Activated gamma-delta T cell treated with Interleukin-2 at 50 U/mL for 16 hours (primary cell): ENCODE results near the gene C1R.

Experiments
- DNase-seq: peaks from one replicate; pipeline ENCODE4 v3.0.0-alpha.2; 2020

C1R gene

DNA sequence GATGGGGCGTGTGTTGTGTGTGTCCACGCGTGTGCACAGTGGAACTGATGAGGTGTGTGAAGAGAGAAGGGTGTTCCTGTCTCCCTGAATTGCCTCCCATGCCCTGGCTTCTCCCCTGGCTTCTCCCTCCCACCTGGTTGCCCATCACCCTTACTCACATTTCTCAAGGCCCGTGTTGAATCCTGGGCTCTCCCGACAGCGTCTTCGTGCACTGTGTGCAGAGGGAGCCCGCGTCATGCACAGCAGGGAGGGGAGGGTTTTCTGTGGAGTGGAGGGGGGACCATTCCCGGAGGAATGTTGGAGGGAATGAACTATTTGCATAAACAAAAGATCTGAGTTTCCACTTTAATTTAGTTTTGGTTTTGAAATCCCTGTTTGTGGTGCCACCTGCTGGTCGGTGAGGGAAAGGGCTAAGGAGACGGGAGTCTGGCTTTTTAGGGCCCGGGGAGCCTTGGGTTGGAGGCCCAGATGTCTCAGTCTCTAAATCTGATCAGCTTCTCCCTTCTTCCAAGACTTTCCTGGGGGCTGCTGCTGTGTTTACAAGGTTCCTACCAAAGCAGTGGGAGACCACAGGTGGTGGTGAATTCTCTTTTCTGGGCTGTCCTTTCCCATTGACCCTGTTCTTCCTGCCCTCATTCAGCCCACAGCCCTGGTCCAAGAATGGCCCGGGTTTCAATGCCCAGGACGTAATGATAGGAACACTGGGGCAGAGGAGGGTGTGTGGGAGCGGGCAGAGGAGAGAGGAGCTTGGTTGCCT, at the start of gene C1R:
TSS of gene C1R (minus strand) at position 217 of the 757 bp plus-strand sequence. CDS start at position 160, 57 bp downstream.
- DNase-seq = peak; percentile 70

DNA sequence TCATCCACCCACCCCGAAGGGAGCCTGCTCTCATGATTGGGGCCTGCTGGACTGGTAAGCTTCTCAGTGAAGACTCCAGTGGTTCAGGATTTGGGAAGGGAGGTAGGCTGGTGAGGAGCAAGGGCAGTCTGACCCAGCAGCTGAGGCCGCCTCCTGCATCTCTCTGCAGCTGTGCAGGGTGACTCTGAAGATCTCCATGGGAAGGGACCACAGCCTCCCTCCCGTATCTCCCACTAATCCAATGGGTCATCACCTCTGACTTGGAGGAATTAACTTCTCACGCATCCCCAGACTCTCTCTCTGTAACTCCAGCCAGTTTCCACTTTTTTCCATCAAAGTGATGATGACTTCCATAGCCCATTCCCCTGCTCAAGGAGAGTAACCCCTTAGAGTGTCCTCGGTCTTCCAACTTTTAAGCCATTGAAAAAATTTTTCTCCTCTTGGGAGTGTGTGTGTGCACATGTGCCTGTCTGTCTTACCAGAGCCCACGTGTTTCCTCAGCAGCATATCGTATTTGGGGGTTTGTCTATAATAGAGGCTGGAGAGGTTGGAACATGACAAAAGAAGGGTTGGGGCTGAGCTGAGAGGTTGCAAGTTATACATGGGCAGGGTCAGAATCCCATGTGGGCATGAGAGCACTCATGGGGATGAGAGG, 49.2 kb upstream of the C1R start:
- no peak for DNase-seq

DNA sequence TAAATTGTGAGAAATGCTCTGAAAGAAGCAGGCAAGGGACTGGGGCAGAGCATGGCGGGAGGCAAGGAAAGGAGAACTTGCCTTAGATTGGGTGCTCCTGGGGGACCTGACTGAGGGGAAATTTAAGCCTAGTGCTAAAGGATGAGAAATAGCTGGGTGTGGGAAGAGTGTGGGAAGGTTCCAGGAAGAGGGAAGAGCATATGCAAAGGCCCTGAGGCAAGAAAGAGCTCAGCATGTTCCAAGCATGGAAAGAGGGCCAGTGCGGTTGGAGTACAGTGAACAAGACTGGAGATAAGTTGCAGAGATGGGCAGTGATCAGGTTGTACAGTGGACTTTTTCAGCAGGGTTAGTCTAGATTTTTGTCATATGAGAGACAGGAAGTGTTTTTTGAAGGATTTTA, 47.0 kb upstream of the C1R start:
- DNase-seq = no peak

DNA sequence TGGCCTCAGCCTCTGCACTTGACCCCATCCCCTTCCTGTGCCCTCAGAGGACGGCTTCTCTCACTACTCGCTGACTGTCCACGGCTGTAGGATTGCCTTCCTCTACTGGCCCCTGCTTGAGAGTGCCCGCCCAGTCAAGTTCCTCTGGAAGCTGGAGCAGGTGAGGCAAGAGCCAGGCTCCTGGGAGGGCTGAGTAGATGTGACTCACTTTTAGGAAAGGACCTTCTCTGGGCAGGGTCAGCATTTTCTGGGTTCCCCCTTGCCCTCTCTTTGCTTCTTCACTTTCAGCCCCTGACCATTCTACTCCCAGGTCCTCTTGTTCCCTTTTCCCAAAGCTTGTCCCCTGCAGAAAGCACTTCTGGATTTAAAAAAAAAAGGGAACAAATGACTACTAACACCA, 45.7 kb upstream of the C1R start:
- no peak for DNase-seq

DNA sequence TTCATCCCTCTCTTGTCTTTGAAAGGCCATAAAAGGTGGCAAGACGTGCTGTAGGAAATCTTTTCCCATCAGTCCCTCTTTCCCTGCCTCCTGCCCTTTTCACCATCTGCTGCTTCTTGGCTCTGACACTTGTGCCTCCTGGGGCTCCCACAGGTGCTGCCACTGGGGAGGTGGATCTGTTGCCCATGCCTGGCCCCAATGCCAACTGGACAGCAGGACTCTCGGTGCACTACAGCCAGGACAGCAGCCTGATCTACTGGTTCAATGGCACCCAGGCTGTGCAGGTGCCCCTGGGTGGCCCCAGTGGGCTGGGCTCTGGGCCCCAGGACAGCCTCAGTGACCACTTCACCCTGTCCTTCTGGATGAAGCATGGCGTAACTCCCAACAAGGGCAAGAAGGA, 44.4 kb upstream of the C1R start:
- DNase-seq = no peak

DNA sequence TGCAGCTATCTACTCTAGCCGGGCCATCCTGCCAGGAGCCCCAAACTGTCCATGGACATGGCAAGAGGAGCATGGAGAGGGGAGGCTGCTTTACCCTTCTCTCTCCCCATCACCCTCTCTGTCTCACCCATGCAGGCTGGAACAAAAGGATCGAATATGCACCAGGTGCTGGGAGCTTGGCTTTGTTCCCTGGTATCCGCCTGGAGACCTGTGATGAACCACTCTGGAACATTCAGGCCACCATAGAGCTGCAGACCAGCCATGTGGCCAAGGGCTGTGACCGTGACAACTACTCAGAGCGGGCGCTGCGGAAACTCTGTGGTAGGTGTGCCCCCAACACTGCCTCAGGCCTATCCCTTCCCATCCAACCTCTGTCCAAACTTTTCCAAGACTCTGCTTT, 43.8 kb upstream of the C1R start:
- no peak for DNase-seq

DNA sequence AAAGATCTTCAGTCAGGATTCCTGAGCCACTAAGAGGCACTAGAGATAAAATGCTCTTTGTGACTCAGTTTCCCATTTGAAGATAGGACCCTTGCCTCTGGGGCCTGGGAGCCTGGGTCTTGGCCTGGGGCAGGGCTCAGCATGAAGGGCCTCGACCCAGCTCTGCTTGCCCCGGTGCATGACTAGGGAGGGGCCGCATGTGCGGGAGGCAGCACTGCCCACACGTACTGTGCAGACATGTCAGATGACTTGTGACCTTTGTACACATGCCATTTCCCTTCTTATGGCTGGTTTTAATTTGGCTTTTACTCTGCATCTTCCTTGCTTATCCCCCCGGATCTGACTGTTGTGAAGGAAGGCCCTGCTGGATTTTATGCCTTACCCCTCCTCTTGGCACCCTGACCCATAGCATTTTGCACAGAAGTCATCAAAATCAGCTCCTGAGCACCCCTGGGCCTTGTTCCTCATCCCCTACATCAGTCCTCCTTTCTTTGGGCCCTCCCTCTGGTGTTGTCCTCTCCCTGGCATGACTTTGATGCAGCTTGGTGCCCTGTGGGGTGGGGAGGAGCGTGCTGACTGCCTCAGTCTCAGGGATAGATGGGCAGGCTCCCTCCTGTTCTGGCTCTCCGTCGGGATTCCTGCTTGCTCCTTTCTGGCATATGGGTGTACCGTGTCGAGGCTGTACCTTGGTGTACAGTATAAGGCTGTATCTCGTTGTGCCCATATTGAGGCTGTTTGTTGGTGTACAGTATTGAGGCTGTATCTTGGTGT, 42.3 kb upstream of the C1R start:
- DNase-seq = no peak

DNA sequence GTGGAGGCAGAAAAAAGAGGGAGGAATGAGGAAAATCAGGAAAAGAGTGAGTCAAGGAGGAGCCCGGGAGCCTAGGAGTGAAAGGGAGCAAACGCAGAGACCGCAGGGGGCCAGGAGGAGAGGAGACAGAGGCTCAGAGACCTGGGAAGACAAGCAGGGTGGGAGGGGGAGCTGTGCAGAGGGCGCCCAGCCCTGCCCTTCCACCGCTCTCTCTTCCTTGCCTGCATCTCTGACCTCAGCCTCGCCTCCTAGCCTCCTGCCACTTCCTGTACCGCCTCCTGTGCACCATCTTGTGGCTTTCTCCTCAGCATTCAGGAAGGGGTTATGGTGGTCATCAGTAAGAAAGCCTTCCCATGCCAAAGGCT, 39.2 kb upstream of the C1R start:
- DNase-seq = no peak

DNA sequence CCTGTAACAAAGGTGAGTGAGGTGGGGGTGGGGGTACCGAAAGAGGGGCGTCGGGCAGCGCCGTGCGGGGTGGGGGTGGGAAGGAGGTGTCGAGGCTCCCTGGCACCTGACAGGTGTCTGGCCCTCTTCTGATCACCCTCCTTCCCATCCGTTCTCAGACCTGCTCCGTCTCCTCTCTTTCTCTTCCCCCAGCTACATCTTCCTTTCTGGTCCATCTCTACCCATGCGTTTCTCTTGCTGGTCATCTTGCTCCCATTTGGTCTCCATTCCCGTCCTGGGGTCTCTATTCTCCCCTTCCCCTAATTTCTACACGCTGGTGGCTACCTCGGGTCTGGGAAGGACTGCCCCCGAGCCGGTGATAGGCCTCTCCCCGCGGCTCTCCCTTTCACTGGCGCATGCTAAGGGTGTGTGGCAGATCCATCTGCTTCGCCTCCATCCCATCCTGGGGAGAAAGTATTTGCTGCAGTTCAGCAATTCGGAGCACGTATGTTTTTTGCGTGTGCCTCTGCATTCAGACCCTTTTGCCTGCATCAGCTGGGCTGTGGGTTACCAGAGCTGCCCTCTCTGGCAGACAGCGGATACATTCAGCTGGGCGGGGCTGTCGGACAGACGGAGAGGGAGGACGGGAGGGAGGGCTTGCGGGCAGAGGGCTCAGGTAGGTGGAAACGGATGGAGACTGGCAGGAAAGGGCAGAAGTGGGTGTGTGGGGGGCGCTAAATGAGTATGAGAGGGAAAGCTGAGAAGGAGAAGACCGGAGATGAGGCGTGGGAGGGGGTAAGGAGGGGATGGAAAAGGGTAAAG, 38.7 kb upstream of the C1R start:
- peak; percentile 51 for DNase-seq

DNA sequence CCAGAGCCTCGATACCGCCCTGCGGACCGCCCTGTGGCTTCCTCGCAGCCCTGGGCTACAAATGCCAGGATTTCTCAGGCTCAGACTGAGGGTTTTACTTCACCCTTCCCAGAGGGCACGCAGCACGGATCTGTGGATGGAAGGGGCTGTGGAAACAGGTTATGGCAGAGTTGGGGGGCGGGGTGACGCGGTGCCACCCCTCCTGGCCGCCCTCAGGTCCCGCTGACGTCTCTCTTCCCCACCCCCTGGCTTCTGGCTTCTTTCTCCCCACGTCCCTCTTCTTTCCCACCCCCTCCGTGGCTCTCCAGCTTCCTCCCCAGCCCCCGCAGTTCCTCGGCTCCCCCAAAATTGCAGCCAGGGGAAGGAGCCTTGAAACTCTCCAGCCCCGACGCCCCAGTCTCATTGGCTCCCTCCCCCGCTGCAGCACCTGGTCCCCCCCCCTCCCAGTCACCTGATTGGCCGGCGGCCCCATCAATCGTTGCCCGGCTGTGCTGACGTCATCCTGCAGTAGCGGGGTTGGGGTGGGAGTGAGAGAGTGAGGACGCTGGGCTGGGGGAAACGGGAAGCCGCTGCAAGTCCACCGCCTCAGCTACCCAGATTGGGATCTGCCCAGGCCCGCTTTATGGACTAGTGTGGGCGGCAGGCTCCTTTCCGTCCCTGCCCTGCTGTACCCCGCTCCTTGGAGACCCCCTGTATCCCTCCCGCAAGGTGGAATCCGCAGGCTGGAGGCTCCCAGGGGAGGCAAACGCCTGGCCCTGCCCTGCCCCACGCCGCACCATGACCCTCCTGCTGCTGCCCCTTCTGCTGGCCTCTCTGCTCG, 37.8 kb upstream of the C1R start, which contains the start of gene CLSTN3:
TSS of gene CLSTN3 (plus strand) at position 500 of the 820 bp plus-strand sequence. CDS start at position 778, 278 bp downstream.
- peak; percentile 85 for DNase-seq

DNA sequence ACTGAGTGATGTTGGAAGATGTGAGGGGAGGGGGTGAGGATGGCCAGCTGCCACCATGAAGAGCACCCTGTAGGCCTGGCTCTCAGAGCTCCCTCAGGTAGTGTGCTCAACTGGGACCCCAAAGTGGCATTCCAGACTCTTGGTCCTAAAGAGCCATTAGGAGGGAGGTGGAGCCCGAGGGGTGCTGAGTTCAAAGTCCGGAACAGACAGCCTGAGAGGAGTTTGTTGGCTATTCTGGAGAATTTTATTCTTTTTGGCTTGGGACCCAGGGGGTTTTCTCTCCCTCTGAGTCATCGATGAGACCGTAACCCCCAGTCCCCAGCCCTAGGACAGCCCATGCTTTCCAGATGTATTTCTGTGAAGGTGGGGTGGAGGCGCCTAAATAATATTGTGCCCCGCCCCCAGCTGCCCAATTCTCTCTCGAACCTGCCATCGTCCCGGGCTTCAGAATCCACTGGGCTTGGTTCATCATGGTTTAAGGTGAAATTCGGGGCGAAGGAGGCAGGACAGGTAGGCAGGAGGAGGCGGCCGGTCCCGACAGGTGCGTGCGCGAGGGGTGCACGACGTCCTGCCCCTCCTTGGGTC, 37.1 kb upstream of the C1R start:
- DNase-seq = no peak

DNA sequence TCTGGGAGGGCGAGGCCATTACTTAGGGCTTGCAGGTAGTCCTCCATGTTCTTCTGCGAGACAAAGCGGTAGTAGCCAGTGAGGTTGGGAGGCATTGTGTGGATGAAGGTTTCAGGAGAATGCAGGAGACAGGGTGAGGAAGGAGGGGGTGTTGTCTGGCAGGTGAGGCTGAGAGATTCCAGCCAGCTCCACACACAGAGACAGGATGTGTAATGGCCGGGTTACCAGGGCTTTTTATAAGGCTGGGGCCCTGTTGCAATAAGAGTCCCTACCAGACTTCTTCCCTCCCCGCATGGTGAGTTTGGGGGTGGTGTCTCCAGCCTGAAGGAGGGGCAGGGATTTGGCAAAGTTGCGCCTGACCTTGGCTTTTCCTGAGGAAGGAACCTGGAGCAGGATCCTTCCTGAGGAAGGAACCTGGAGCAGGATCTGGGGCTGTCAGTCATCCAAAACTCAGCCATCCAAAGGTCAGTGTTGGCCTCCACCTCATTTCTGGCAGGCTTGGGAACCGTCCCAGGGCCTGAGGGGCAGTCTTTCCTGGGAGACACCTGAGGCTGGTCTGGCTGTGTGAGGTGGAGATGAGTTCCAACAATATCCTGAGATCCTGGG, 36.5 kb upstream of the C1R start, which contains the start of gene RBP5:
TSS of gene RBP5 (minus strand) at position 209 of the 606 bp plus-strand sequence. CDS start at position 95, 114 bp downstream.
- no peak for DNase-seq

DNA sequence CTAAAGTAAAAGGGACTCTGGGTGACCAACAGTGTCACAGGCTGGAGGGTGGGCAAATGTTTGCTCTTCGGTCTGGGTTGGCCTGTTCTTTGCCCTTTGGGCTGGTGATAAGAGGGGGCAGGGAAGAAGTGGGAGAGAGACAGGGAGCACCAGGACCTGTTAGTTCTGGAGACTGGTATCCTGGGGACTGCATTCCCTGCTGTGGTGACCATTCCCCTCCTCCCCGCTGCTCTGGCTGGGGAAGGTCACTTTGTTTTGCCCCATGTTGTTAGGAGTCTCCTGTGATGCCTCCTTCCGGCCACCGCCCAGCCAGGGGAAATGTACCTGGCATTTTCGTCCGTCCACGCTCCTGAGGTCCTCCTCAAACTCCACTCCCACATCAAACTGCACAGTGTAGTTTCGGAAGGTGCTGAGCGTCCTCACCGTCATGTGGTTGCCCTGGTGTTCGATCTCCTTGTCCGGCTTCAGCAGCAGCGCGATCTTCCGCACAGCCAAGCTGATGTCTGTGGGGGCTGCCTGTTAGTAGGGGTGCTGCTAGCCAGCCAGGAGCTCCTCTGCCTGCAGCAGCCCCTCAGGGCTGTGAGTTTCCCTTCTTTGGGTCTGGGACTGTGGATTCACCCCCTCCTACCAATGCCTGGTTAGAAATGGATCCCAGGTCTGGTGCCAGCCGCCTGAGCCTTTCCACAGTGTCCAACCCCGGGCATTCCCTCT, 35.8 kb upstream of the C1R start:
- no peak for DNase-seq

DNA sequence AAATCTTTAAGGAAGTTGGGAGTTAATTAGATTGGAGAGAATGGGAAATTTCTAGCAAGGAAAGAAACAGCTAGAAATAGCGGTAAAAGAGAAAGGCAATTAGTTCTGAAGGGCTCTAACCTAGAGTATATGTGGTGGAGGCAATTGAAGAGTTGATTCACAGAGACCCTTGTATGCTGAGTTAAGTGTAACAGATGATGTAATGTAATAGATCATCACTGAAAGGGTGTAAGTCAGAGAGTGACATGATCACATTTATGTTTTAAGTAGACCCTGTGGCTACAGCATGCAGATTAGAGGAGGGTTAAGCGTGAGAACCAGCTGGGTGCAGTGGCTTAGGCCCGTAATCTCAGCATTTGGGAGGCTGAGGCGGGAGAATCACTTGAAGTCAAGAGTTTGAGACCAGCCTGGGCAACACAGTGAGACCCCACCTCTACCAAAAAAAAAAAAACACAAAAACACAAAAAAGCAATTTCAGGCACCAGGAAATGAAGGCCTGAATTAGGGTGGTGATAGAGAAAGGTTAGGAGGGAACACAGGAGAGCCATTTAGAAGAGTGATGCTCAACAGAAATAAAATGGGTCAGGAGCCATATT, 33.5 kb upstream of the C1R start:
- no peak for DNase-seq

DNA sequence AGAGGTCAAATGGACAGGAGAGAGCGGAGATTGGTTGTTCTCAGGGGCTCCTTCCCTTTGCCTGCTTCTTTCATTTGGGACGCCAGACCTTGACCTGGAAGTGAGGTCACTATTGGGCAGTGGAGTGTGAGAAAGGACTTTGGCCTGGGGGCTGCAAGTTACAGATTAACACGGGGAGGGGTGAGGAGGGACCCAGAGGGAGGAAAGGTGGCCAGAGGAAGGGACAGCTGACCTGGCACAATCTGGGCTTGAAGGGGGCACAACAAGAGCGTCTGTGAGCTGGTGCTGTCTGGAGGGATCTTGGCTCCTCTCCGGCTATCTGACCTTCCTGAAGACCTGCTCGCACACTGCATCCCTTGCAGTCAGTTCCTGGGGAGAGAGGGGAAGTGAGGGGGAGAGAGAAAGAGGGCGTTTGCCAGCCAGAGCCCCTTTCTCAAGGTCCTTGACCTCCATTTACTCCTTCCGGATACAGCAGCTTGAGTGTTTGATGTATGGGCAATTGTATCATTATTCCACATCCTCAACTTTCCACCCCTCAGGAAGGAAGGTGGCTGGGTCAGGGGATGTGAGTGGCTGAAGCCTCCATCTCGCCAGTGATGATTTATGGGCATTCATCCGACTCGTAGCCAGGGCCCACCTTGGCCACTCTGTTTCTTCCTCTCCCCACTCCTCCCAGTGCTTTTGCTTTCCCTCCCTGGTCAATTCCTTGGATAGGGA, 31.7 kb upstream of the C1R start:
- no peak for DNase-seq

DNA sequence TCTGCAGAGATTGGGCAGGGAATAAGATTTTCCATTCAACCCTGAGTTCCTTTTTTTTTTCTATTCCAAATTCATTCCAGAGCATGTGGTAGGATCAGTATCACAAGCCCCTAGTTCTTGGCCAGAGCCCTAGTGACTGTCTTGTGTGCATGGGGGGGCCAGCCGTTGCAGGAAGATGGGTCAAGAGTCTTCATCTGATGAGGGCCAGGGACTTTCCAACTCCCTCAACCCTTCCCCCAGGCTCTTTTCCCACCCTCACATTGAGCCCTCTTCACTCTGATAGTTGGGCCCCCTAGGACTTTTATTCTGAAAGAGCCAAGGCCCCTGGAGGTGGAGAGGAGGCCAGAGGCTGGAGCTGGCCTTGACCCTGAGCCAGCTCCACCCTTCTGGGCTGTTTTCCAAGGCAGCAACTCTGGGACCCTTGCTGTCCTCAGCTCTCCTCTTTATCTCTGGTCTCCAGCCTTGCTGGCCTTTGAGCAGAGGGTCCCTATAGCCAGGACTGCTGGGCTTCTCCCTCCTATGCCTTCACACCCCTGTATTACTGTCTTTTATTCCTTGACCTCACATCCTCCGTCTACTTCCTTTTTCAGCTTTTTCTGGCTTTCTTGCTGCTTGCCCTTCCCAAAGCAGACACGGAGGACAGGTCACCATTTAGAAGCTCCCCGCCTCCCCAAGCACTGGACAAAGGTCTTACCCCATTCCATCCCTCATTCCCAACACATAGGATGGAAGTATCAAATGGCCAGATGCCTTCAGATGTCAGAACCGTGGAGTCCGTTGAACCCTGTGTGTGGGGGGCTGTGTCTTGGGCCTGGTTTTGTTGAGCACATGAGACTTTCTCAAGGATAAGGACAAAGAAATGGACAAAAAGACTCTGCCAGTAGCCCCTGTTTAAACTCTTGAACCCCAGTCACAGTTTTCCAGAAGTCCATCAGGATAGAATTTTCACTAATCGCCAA, 30.8 kb upstream of the C1R start:
- no peak for DNase-seq

DNA sequence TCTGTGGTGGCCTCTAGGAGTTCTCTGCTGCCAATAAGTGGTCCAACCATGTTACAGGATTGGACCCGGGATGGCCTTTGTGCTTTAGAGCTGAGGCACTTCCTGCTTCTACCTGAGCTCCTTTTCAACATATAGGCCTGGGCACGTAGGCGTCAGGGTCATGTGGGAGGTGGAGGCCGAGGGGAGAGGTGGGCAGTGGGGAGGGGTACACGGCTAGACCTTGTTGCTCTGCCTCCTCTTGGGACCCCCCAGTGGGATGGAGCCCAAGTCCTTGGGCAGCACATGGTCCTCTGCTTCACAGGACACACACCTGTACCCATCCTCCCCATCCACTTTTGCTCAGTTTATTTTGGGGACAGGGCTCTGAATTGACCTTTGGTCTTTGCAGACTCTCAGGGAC, 29.1 kb upstream of the C1R start:
- no peak for DNase-seq

DNA sequence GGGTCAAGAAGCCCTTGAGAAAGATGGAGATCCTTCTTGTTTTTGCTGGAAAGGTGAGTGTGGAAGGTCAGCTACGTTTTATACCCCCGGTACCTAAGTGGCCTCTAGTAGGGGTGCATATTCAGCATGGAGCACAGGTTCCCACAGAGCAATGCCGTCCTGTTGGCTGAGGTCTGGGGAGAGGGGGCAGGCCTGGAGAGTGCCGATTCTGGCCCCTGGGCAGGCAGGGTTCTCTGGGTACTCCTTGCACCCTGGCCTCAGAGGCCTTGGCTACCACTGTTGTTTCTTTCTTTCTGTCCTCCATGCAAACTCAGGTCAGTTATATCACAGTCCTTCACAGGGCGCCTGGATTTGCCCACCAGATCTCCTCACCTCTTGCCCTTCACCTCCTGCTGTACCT, 27.9 kb upstream of the C1R start:
- no peak for DNase-seq
